Measurements from ENCODE around the gene AKIP1. TPM values are rescaled to one million over a fixed set of nuclear protein-coding genes. Genes with fewer than 3 reads are reported as not detected.

Gene AKIP1
- total and polyA plus RNA-seq, 9 of the 15 experiments (the other 6 are each of a cell fraction or from before 2014, with no cell fraction given): 9.0 to 52.6 (median 36.2) TPM

- TF ChIP-seq PKNOX1 (IDR thresholded peaks at IDR 0.05): no peak
- TF ChIP-seq SMAD4 (CRISPR knock-in tag; conservative IDR thresholded peaks at IDR 0.05): peak; percentile 58
- TF ChIP-seq ZNF239 (CRISPR knock-in tag; IDR thresholded peaks at IDR 0.05): peak; percentile 9; the same call in 1 of the 2 replicates
- no peak for TF ChIP-seq ILF3 (IDR thresholded peaks at IDR 0.05; ENCODE audit: borderline replicate concordance)
- TF ChIP-seq NEUROD1 (IDR thresholded peaks at IDR 0.05; ENCODE audit: borderline replicate concordance, low read depth, low read length, partially characterized antibody): no peak
- TF ChIP-seq POLR2A (conservative IDR thresholded peaks at IDR 0.05): no peak
- TF ChIP-seq HSF4 (CRISPR knock-in tag; IDR thresholded peaks at IDR 0.05; ENCODE audit: borderline replicate concordance): no peak
- no peak for TF ChIP-seq ZNF609 (CRISPR knock-in tag; IDR thresholded peaks at IDR 0.05; ENCODE audit: borderline replicate concordance)
- no peak for TF ChIP-seq MXI1 (IDR thresholded peaks at IDR 0.05; ENCODE audit: low read depth, low read length)
- no peak for TF ChIP-seq ZNF785 (CRISPR knock-in tag; IDR thresholded peaks at IDR 0.05)
- no peak; the same call in 1 of the 2 replicates for TF ChIP-seq ELF1 (tag; IDR thresholded peaks at IDR 0.05)
- TF ChIP-seq PML (IDR thresholded peaks at IDR 0.05; ENCODE audit: low read length): no peak
- TF ChIP-seq, protein P1, sequence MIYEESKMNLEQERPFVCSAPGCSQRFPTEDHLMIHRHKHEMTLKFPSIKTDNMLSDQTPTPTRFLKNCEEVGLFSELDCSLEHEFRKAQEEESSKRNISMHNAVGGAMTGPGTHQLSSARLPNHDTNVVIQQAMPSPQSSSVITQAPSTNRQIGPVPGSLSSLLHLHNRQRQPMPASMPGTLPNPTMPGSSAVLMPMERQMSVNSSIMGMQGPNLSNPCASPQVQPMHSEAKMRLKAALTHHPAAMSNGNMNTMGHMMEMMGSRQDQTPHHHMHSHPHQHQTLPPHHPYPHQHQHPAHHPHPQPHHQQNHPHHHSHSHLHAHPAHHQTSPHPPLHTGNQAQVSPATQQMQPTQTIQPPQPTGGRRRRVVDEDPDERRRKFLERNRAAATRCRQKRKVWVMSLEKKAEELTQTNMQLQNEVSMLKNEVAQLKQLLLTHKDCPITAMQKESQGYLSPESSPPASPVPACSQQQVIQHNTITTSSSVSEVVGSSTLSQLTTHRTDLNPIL (CRISPR knock-in tag; IDR thresholded peaks at IDR 0.05): no peak
- TF ChIP-seq, protein P2, sequence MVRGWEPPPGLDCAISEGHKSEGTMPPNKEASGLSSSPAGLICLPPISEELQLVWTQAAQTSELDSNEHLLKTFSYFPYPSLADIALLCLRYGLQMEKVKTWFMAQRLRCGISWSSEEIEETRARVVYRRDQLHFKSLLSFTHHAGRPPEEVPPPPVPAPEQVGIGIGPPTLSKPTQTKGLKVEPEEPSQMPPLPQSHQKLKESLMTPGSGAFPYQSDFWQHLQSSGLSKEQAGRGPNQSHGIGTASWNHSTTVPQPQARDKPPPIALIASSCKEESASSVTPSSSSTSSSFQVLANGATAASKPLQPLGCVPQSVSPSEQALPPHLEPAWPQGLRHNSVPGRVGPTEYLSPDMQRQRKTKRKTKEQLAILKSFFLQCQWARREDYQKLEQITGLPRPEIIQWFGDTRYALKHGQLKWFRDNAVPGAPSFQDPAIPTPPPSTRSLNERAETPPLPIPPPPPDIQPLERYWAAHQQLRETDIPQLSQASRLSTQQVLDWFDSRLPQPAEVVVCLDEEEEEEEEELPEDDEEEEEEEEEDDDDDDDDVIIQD (CRISPR knock-in tag; IDR thresholded peaks at IDR 0.05): no peak
- TF ChIP-seq, protein P3, sequence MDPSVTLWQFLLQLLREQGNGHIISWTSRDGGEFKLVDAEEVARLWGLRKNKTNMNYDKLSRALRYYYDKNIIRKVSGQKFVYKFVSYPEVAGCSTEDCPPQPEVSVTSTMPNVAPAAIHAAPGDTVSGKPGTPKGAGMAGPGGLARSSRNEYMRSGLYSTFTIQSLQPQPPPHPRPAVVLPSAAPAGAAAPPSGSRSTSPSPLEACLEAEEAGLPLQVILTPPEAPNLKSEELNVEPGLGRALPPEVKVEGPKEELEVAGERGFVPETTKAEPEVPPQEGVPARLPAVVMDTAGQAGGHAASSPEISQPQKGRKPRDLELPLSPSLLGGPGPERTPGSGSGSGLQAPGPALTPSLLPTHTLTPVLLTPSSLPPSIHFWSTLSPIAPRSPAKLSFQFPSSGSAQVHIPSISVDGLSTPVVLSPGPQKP (CRISPR knock-in tag; IDR thresholded peaks at IDR 0.05): no peak
- no peak for TF ChIP-seq FOXA3 (CRISPR knock-in tag; conservative IDR thresholded peaks at IDR 0.05 in 1 of 2, IDR thresholded peaks at IDR 0.05 in 1 of 2)
Observed at GRCh38 chr11:8913961-8914660, 3.1 kb downstream of the AKIP1 start (continued).
